ENCODE results near the gene GDPD3.

DNA sequence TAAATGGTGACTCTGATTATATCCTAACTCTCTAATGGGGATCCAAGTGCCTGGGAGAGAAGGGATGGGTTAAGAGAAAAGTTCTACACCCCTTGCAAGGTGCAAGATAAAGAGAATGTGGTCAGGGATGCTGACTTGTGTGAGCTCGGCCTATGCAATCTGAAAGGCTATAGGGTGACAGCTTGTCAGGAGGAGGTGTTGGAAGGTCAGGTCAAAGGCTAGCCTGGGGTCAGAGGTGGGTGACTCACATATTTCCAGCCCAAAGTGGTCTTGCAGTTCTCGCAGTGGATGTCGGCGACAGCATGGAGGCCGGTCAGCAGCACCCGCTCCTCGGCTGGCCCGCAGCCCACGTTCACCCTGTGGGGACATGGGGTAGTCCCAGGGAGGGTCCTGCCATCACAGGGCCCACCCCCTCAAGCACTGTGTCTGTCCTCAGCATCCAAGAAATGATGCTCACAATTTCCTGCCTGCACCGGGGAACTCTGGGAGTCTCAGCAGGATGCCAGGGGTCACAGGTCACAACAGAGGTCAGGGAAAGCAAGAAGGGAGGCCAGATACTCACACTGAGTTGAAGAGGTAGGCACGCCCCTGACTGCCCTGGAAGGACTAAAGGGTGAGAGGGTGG lies 18.7 kb downstream of the GDPD3 start:
- no peak for TF ChIP-seq PKNOX1 (IDR thresholded peaks at IDR 0.05)
- no peak for TF ChIP-seq SUZ12 (IDR thresholded peaks at IDR 0.05)
- TF ChIP-seq NFRKB (IDR thresholded peaks at IDR 0.05) = no peak
- no peak for TF ChIP-seq ELF4 (IDR thresholded peaks at IDR 0.05)
- TF ChIP-seq BHLHE40 (IDR thresholded peaks at IDR 0.05; ENCODE audit: borderline replicate concordance) = no peak
- no peak for TF ChIP-seq FOXM1 (IDR thresholded peaks at IDR 0.05; ENCODE audit: borderline replicate concordance)

Measured in HEK293T (cell line).